Prostate gland (tissue), 2 donors: ENCODE measurements around the gene NOXRED1. TPM values are rescaled to one million over a fixed set of nuclear protein-coding genes. Genes with fewer than 3 reads are reported as not detected.

Source experiments
- DNase-seq: peaks from one replicate; pipeline ENCODE4 v3.0.0-alpha.2; 2019; ENCODE audit warnings: low spot score
- H3K27ac ChIP-seq, 2 donors: fragments of 200-600 bp; sonication (generic); 2 replicates each; pipeline ENCODE4 v1.5.1; 2017 to 2019
- H3K27me3 ChIP-seq: fragments of 200-600 bp; sonication (generic); replicated peaks from 2 replicates; pipeline ENCODE4 v1.5.1; 2019; ENCODE audit not compliant: insufficient read depth
- H3K36me3 ChIP-seq, 2 donors: fragments of 200-600 bp; sonication (generic); 1 replicate in 1 of 2; 2 replicates in 1 of 2; pipeline versions ENCODE4 v1.5.1 to v1.8.1; 2017 to 2019
- H3K4me1 ChIP-seq: fragments of 200-600 bp; sonication (generic); replicated peaks from 2 replicates; pipeline ENCODE4 v1.5.1; 2019
- H3K4me3 ChIP-seq, 2 donors: fragments of 200-600 bp; sonication (generic); 2 replicates each; pipeline ENCODE4 v1.5.1; 2017 to 2019
- H3K9me3 ChIP-seq: fragments of 200-600 bp; sonication (generic); 2 replicates; pipeline ENCODE4 v1.5.1; 2017
- POLR2A ChIP-seq: fragments of 450-650 bp; IDR thresholded peaks from one replicate; pipeline ENCODE4 v1.6.1; 2016; ENCODE audit warnings: antibody characterized with exemption, mild to moderate bottlenecking
- POLR2AphosphoS5 ChIP-seq: sonication (generic); formaldehyde crosslinking; IDR thresholded peaks from one replicate; pipeline ENCODE4 v1.6.1; 2017; ENCODE audit warnings: antibody characterized with exemption
- WGBS: methylation state at CpG from one replicate; pipeline ENCODE4 v1.1.5; 2018; 5-methylcytosine and 5-hydroxymethylcytosine counted together
- intact Hi-C: fragments of 100-400 bp; cut with DNase I; formaldehyde crosslinking; loops from one replicate; pipeline ENCODE4 v1.14.2; 2022
- total RNA-seq, 2 donors: library from RNA; depleted of rRNA; stranded (reverse); fragments of >200 nt; gene quantifications; one replicate each; pipeline ENCODE4 v1.1.0, GENCODE V29; 2016
- TF ChIP-seq, protein P1 (sequence below), 4 experiments: fragments of 200-600 bp in 2 of 4; fragments of 450-650 bp in 2 of 4; sonication (generic) in 2 of 4; IDR thresholded peaks; 1 replicate in 3 of 4; 2 replicates in 1 of 4; pipeline ENCODE4 v1.5.1; 2016 to 2019; ENCODE audit warnings: antibody characterized with exemption in 4 of 4, mild to moderate bottlenecking in 2 of 4, moderate library complexity in 2 of 4

Gene NOXRED1
- total RNA-seq, 2 donors from 2014 or later: 3.5 TPM; not detected in 1

DNA sequence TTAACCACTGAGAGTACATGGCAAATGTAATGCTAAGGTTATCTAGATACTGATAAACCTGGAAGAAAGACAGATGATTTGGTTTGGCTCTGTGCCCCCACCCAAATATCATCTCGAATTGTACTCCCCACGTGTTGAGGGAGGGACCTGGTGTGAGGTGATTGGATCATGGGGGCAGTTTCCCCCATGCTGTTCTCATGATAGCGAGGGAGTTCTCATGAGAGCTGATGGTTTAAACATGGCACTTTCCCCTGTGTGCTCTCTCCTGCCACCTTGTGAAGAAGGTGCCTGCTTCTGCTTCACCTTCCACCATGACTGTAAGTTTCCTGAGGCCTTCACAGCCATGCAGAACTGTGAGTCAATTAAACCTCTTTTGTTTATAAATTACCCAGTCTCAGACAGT lies 14.2 kb downstream of the NOXRED1 start:
- no peak for TF ChIP-seq POLR2A
- no peak for TF ChIP-seq POLR2AphosphoS5
- TF ChIP-seq, protein P1, sequence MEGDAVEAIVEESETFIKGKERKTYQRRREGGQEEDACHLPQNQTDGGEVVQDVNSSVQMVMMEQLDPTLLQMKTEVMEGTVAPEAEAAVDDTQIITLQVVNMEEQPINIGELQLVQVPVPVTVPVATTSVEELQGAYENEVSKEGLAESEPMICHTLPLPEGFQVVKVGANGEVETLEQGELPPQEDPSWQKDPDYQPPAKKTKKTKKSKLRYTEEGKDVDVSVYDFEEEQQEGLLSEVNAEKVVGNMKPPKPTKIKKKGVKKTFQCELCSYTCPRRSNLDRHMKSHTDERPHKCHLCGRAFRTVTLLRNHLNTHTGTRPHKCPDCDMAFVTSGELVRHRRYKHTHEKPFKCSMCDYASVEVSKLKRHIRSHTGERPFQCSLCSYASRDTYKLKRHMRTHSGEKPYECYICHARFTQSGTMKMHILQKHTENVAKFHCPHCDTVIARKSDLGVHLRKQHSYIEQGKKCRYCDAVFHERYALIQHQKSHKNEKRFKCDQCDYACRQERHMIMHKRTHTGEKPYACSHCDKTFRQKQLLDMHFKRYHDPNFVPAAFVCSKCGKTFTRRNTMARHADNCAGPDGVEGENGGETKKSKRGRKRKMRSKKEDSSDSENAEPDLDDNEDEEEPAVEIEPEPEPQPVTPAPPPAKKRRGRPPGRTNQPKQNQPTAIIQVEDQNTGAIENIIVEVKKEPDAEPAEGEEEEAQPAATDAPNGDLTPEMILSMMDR (IDR thresholded peaks at IDR 0.05): no peak
- WGBS: 43% methylated on average over 3 of the region's 3 CpGs
- Histone ChIP-seq H3K4me3 (no peak overlapping the region), H3K27ac (no peak overlapping the region), H3K36me3 (no peaks in the 10 kb centered on the region), H3K27me3 (no peaks in the 10 kb centered on the region), H3K9me3 (no peaks in the 10 kb centered on the region), H3K4me1 (no peaks in the 10 kb centered on the region)
- DNase-seq: no peak
- intact Hi-C loops: no loop called here

DNA sequence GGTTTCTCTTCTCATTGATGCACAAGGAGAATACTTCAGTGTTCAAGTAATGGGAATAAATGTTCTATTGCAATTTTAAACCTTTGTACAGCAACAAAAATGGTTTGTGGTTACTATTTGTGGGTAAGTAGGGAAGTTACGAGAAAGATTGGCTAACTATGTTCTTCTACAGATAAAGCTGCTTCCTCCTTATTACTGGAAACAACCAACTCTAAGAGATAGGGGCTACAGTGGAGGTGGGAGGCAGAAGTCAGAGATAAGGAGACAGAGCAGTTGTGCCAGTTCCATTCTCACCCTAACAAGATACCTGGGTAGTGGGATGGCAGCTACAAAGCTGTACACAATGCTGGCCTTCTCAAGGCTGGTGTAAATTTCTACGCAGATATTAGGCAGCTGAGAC lies 16.2 kb downstream of the NOXRED1 start:
- Histone ChIP-seq H3K4me3 (no peak overlapping the region), H3K36me3 (no peaks in the 10 kb centered on the region), H3K27me3 (no peaks in the 10 kb centered on the region), H3K9me3 (no peaks in the 10 kb centered on the region), H3K4me1 (no peaks in the 10 kb centered on the region), H3K27ac (no peak overlapping the region)
- TF ChIP-seq POLR2AphosphoS5: no peak
- no peak for DNase-seq
- WGBS: 85% methylated on average over 2 of the region's 2 CpGs
- intact Hi-C loops: no loop called here

DNA sequence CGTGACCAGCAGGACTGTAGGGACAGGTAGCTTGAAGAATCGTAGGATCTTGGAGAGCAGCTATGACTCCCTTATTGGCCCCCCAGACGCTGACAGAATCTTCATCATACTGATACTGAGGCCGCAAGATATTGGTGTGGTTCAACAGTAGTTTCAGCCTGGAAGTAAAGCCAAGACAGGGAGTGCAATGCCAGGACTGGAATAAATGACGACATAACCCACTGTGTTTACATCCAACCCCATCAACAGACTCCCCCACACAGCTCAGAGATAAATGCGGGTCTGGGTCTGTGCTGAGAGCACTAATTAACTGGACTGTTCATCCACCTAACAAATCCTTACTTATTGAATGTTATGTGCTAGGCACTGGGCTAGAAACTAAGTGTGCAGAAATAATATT lies 16.6 kb downstream of the NOXRED1 start:
- Histone ChIP-seq H3K9me3 (no peaks in the 10 kb centered on the region), H3K27ac (no peak overlapping the region)

DNA sequence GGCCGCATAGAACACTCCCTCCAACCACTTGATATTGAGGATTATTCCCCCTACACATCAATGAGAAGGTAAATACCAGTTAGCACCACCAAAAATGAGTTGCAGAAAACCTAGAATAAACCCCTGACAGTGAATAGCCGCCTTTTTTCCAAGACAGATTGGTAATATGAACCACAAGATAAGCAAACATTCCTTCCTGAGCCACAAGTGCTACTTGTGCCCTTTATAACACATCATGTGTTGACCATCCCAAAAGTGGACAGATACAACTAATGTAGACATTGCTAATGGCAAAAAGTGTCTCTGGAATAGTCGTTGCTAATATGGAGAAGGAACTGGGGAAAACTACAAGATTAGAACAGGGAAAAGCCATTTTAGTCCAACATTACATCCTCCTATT lies 17.2 kb downstream of the NOXRED1 start:
- intact Hi-C loops: no loop called here
- H3K4me1 ChIP-seq: no peaks in the 10 kb centered on the region
- DNase-seq: no peak
- WGBS: 71% methylated on average over 3 of the region's 3 CpGs
- H3K27ac ChIP-seq: no peak overlapping the region
- no peak overlapping the region for H3K4me3 ChIP-seq
- H3K9me3 ChIP-seq: no peaks in the 10 kb centered on the region
- TF ChIP-seq POLR2AphosphoS5 (no peak), POLR2A (no peak)
- TF ChIP-seq, protein P1 (IDR thresholded peaks at IDR 0.05): no peak
- no peaks in the 10 kb centered on the region for H3K36me3 ChIP-seq
- H3K27me3 ChIP-seq: no peaks in the 10 kb centered on the region

More for the DNA sequence above, 16.6 kb downstream of the NOXRED1 start:
- Histone ChIP-seq H3K4me1 (no peaks in the 10 kb centered on the region), H3K27me3 (no peaks in the 10 kb centered on the region), H3K36me3 (no peaks in the 10 kb centered on the region), H3K4me3 (no peak overlapping the region)
- no peak for DNase-seq
- 64% methylated on average over 6 of the region's 6 CpGs for WGBS
- TF ChIP-seq POLR2AphosphoS5 (no peak), POLR2A (no peak)
- TF ChIP-seq, protein P1 (IDR thresholded peaks at IDR 0.05): no peak
- intact Hi-C loops: no loop called here

DNA sequence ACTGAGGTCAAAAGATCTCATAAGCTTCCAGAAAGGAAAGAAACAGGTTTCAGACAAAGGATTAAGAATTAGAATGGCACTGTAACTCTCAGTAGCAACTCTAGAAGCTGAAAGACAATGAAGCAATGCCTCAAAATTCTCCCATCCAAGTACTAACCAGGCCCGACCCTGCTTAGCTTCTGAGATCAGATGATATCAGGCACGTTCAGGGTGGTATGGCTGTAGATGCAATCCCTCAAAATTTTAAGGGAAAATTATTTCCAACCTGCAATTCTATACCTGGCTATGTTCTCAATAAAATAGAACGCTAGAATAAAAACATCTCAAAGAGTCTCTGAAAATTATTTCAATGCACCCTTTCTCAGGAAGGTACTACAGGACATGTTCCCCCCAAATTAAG lies 19.6 kb downstream of the NOXRED1 start:
- no peaks in the 10 kb centered on the region for H3K9me3 ChIP-seq
- intact Hi-C loops: no loop called here
- H3K4me3 ChIP-seq: no peak overlapping the region
- WGBS: 77% methylated on average over 3 of the region's 3 CpGs
- no peak for DNase-seq
- no peak overlapping the region for H3K27ac ChIP-seq
- TF ChIP-seq, protein P1 (IDR thresholded peaks at IDR 0.05): no peak
- TF ChIP-seq POLR2AphosphoS5 (no peak), POLR2A (no peak)
- no peaks in the 10 kb centered on the region for H3K36me3 ChIP-seq
- no peaks in the 10 kb centered on the region for H3K27me3 ChIP-seq
- no peaks in the 10 kb centered on the region for H3K4me1 ChIP-seq
